NCI-H526 treated with DMSO at 0.1 percent for 48 hours (cell line): ENCODE data around the gene CLECL1.
A peak's percentile ranks its signal among the peaks of the same experiment; 100 is the strongest.
"Not testable (repeated sequence)": the region's sequence is repeated elsewhere in the genome, so short reads cannot be mapped to it uniquely, and the experiment has no call there.

Experiments used
- DNase-seq: peaks from one replicate; lab custom pipeline; 2025; lab: John Stamatoyannopoulos, UW

The CLECL1 gene

DNA sequence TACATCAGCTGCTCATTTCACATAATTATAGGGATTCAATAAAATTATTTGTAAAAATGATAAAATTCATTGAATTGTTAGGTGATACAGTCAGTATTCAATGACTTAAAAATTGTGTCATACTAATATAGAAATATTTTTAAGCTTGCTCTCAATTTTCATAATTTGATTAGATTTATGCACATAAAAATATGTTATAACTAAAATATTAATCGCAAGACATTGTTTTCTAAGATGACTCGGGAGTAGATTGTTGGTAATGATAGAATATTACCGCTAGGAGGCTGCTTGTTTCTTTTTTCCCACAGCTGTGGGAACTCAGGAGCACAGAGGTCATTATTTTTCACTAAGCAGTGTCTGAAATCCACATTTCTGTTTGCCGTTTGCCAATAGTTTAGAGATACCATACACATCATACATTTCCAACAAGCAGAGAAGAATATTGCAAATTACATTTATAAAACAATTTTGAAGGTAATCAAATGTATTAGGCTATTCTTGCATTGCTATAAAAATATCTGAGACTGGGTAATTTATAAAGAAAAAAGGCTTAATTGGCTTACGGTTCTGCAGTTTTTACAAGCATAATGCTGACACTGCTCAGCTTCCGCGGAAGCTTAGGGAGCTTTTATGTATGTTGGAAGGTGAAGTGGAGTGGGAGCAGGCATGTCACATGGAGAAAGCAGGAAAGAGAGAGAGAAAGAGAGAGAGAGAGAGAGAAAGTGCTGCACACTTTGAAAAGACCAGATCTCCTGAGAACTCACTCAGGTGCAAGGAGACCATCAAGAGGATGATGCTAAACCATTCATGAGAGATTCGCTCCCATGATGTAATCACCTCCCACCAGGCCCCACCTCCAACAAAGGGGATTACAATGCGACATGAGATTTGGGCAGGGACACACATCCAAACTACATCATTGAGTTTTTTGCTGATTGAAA lies 18.6 kb upstream of the CLECL1 start:
- DNase-seq: peak; percentile 45

GRCh38 chr12:9750276-9751203 lies 17.6 kb upstream of the CLECL1 start:
- peak; percentile 81 for DNase-seq

DNA sequence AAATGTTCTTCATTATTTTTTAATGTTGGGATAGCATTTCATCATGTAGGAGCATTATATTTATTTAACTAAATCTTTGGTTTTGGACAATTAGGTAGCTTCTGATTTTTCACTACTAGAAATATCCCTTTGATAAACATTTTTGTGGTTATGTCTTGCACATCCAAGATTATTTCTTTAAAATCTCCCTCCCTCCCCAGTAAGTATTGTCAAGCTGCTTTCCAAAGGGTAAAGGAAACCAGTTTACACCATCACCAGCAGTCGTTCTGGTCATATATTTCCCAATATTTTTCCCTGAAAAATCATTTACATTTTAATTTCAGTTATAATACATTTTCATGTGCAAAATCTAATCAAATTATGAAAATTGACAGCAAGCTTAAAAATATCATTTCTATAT lies 16.7 kb upstream of the CLECL1 start:
- DNase-seq: no peak

- no peak for DNase-seq
Observed at GRCh38 chr12:9745199-9745598, 12.3 kb upstream of the CLECL1 start.

- DNase-seq: no peak
Observed at GRCh38 chr12:9742661-9743060, 9.8 kb upstream of the CLECL1 start.

DNA sequence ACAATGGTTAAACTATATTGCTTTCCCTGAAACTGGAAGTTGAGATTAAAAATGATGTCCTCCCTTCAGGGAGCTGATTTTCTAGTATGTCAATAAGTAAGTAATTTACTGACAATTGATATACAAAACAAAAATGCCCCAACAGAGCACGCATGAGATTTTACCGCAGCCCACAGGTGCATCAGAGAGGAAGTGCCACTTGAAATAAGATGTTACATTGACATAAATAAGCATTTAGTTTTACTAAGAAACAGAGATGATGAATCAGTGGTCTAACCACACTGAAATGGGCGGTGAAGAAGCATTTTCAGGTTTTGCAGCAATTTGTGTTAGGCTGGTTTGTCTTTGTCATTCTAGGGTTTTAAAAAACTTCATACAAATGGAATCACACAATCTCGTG lies 8.8 kb upstream of the CLECL1 start:
- DNase-seq: no peak

DNA sequence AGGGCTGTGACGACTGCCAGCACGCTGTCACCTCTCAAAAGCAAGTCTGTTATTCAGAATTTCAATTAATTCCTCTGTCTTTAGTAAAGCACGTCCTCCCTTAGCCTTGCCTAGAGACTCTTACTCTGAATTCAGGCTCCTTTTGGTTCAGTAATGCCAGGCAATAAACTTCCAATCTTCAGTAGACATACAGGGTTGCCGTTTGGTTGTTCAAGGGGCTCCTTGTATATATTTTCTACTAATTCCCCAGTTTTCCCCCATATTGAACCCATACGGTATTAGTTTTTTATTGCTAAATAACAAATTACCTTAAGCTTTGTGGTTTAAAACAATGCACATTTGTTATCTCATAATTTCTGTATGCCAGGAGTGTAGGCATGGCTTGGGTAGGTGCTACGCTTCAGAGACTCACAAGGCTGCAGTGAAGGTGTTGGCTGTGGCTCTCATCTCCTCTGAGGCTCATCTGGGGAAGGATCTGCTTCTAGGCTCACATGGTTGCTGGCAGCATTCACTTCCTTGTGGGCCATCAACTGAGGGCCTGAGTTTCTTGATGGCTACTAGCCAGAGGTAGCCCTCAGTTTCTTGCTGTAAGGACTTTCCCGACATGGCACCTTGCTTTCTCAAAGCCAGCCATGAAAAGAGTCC lies 7.3 kb upstream of the CLECL1 start:
- DNase-seq: no peak

DNA sequence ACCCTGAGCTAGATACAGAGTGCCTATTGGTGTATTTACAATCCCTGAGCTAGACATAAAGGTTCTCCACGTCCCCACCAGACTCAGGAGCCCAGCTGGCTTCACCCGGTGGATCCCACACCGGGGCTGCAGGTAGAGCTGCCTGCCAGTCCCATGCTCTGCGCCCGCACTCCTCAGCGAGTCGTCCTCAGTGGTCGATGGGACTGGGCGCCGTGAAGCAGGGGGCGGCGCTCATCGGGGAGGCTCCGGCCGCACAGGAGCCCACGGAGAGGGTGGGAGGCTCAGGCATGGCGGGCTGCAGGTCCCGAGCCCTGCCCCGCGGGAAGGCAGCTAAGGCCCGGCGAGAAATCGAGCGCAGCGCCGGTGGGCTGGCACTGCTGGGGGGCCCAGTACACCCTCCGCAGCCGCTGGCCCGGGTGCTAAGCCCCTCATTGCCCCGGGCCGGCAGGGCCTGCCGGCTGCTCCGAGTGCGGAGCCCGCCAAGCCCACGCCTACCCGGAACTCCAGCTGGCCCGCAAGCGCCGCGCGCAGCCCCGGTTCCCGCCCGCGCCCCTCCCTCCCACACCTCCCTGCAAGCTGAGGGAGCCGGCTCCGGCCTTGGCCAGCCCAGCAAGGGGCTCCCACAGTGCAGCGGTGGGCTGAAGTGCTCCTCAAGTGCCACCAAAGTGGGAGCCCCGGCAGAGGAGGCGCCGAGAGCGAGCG lies 6.7 kb upstream of the CLECL1 start:
- DNase-seq: not testable (repeated sequence)

DNA sequence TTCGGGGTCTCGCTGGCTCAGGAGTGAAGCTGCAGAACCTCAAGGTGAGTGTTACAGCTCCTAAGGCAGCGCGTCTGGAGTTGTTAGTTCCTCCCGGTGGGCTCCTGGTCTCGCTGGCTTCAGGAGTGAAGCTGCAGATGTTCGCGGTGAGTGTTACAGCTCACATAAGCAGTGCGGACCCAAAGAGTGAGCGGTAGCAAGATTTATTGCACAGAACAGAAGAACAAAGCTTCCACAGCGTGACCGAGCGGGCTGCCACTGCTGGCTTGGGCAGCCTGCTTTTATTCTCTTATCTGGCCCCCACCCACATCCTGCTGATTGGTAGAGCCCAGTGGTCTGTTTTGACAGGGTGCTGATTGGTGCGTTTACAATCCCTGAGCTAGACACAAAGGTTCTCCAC lies 6.0 kb upstream of the CLECL1 start:
- not testable (repeated sequence) for DNase-seq

- DNase-seq: no peak
Observed at GRCh38 chr12:9736936-9737705, 4.2 kb upstream of the CLECL1 start.

- no peak for DNase-seq
Observed at GRCh38 chr12:9735601-9736000, 2.7 kb upstream of the CLECL1 start.

- DNase-seq: no peak
Observed at GRCh38 chr12:9731797-9732196, 1.1 kb downstream of the CLECL1 start.

- no peak for DNase-seq
Observed at GRCh38 chr12:9731393-9731792, 1.5 kb downstream of the CLECL1 start.

DNA sequence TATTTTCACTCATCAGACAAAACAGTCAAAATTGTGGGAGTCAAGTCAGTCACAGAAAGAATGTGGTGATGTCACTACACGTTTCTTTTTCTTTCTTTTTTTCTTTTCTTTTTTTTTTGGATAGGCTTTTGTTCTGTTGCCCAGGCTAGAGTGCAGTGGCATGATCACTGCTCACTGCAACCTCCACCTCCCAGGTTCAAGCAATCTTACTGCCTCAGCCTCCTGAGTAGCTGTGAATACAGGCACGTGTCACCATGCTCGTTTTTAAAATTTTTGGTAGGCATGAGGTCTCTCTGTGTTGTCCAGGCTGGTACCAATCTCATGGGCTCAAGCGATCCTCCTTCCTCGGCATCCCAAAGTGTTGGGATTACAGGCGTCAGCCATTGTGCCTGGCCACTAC lies 2.3 kb downstream of the CLECL1 start:
- DNase-seq: no peak

DNA sequence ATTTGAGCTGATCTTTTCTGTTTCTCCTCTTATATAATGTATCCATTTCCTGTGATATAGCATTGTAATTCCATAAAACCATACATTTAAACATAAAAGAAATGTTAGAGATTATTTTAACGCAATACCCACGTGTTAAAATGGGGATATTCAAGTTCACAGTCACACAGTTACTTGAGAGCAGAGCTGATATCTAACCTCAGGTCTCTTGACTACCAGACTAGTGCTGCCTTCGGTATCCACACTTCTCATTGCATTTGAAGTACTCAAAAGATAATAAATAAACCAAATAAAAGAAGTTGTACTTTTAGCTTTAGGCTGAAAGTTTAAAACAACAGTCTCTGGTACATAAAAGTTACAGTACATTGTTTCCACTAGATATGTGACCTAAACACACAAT lies 2.9 kb downstream of the CLECL1 start:
- no peak for DNase-seq

DNA sequence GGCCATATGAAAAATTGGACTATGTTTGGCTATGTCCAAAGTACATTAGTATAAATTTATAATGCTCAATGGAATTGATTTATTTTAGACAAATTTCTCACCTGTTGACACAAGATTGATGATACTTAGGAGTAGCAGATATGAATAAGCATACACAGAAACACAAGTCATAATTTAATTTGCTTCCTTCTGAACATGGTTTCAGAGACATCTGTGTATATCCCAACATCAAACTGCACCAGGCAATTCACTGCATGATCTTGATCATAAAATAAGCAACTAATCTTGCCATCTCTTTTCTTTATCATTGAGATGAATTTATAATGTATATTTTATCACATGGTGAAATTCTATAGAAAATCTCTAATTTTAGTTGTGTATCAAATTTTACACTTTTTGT lies 3.8 kb downstream of the CLECL1 start:
- DNase-seq: no peak

DNA sequence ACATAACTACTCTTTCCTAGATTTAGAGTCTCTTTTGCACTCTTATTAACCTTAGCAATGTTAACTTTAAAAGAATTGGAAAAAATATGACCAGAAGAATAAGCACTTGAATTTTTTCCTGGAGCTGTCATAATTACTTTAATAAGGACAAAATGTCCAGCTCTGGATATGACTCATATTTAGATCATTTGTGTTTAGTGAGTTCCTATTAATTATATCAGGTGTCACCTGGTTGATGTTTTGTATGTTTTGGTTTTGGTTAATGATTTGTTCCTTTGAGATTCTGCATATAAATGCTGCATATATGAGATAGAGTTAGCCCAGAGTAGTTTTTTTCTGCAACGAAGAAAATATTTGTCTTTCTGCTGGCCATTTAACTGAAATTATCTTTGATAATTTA lies 5.1 kb downstream of the CLECL1 start:
- no peak for DNase-seq

GRCh38 chr12:9725213-9725870 lies 7.6 kb downstream of the CLECL1 start:
- DNase-seq: no peak

DNA sequence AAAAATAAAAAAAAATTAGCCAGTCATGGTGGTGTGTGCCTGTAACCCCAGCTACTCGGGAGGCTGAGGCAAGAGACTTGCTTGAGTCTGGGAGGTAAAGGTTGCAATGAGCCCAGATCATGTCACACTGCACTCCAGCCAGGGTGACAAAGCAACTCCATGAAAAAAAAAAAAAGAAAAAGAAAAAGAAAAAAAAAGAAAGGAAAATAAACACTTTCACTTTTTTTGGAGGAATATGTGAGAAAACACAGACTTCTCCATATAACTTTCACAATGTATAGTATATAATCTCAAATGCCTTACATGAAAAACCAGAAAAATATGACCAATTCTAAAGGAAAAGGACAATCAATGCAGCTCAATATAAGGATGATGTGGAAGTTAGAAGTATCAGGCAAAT lies 8.9 kb downstream of the CLECL1 start:
- no peak for DNase-seq

- no peak for DNase-seq
Observed at GRCh38 chr12:9721394-9722092, 11.4 kb downstream of the CLECL1 start.
